Liver (tissue), 9 donors: Measurements from ENCODE around the gene CD84. TPM values are rescaled to one million over a fixed set of nuclear protein-coding genes. Genes with fewer than 3 reads are reported as not detected.

Experiments
- DNase-seq: peaks from one replicate; pipeline ENCODE4 v3.0.0-alpha.2; 2017; ENCODE audit warnings: low spot score
- H3K27ac ChIP-seq, 2 donors: one replicate each; pipeline ENCODE4 v1.7.0; 2013; ENCODE audit warnings: inconsistent platforms in 2 of 2, low read length in 2 of 2, control low read depth in 1 of 2, low read depth in 1 of 2, mild to moderate bottlenecking in 1 of 2
- H3K27me3 ChIP-seq, 4 donors: one replicate each; pipeline versions ENCODE4 v1.6.1 to v1.7.0; 2013; ENCODE audit warnings: low read length in 3 of 4, inconsistent platforms in 1 of 4, mild to moderate bottlenecking in 1 of 4, moderate library complexity in 1 of 4; ENCODE audit not compliant: control insufficient read depth in 4 of 4, insufficient read depth in 4 of 4
- H3K36me3 ChIP-seq, 4 donors: one replicate each; pipeline versions ENCODE4 v1.6.1 to v1.7.0; 2013; ENCODE audit warnings: low read length in 3 of 4, mild to moderate bottlenecking in 3 of 4, low read depth in 1 of 4, moderate library complexity in 1 of 4; ENCODE audit not compliant: control insufficient read depth in 4 of 4, insufficient read depth in 3 of 4
- H3K4me1 ChIP-seq, 4 donors: one replicate each; pipeline versions ENCODE4 v1.6.1 to v1.7.0; 2013; ENCODE audit warnings: low read length in 3 of 4, mild to moderate bottlenecking in 3 of 4, moderate library complexity in 1 of 4; ENCODE audit not compliant: control insufficient read depth in 4 of 4, insufficient read depth in 4 of 4
- H3K4me3 ChIP-seq, 3 donors: one replicate each; pipeline versions ENCODE4 v1.6.1 to v1.7.0; 2013; ENCODE audit warnings: low read length in 3 of 3, control low read depth in 1 of 3, low read depth in 1 of 3, mild to moderate bottlenecking in 1 of 3
- H3K9ac ChIP-seq, 2 donors: one replicate each; pipeline ENCODE4 v1.7.0; 2013; ENCODE audit warnings: low read length in 2 of 2, mild to moderate bottlenecking in 2 of 2, moderate library complexity in 2 of 2, control low read depth in 1 of 2, low read depth in 1 of 2
- H3K9me3 ChIP-seq, 4 donors: one replicate each; pipeline versions ENCODE4 v1.6.1 to v1.7.0; 2013; ENCODE audit warnings: low read length in 3 of 4; ENCODE audit not compliant: control insufficient read depth in 4 of 4
- EGR1 ChIP-seq, 2 donors: IDR thresholded peaks; 2 replicates each; pipeline ENCODE4 v1.6.1; 2016 to 2018; ENCODE audit warnings: antibody characterized with exemption in 2 of 2, low read depth in 2 of 2
- FOXA1 ChIP-seq: IDR thresholded peaks from 2 replicates; pipeline ENCODE4 v1.6.1; 2016; ENCODE audit warnings: antibody characterized with exemption
- FOXA2 ChIP-seq: IDR thresholded peaks from 2 replicates; pipeline ENCODE4 v1.6.1; 2016; ENCODE audit warnings: antibody characterized with exemption
- GABPA ChIP-seq, 2 donors: IDR thresholded peaks in 1 of 2; conservative IDR thresholded peaks in 1 of 2; 2 replicates each; pipeline ENCODE4 v1.6.1; 2016; ENCODE audit warnings: antibody characterized with exemption in 2 of 2, mild to moderate bottlenecking in 1 of 2, moderate library complexity in 1 of 2
- HNF4A ChIP-seq, 2 donors: conservative IDR thresholded peaks; 2 replicates each; pipeline ENCODE4 v1.6.1; 2016; ENCODE audit warnings: antibody characterized with exemption in 2 of 2, mild to moderate bottlenecking in 2 of 2
- JUND ChIP-seq, 2 donors: IDR thresholded peaks; 2 replicates each; pipeline ENCODE4 v1.6.1; 2016; ENCODE audit warnings: antibody characterized with exemption in 2 of 2
- NR2F2 ChIP-seq: IDR thresholded peaks from 2 replicates; pipeline ENCODE4 v1.6.1; 2016; ENCODE audit warnings: antibody characterized with exemption
- RAD21 ChIP-seq, 2 donors: IDR thresholded peaks; 2 replicates each; pipeline ENCODE4 v1.6.1; 2016; ENCODE audit warnings: antibody characterized with exemption in 2 of 2, mild to moderate bottlenecking in 2 of 2
- RXRA ChIP-seq, 2 donors: IDR thresholded peaks; 2 replicates each; pipeline ENCODE4 v1.6.1; 2017 to 2018; ENCODE audit warnings: antibody characterized with exemption in 2 of 2, mild to moderate bottlenecking in 1 of 2
- SP1 ChIP-seq: IDR thresholded peaks from 2 replicates; pipeline ENCODE4 v1.6.1; 2018; ENCODE audit warnings: antibody characterized with exemption, mild to moderate bottlenecking
- TAF1 ChIP-seq: conservative IDR thresholded peaks from 2 replicates; pipeline ENCODE4 v1.6.1; 2016; ENCODE audit warnings: antibody characterized with exemption, mild to moderate bottlenecking
- YY1 ChIP-seq: IDR thresholded peaks from 2 replicates; pipeline ENCODE4 v1.6.1; 2016; ENCODE audit warnings: antibody characterized with exemption, mild to moderate bottlenecking
- ZBTB33 ChIP-seq: IDR thresholded peaks from 2 replicates; pipeline ENCODE4 v1.6.1; 2016; ENCODE audit warnings: antibody characterized with exemption
- WGBS: extraction: QIAGEN DNeasy Blood & Tissue Kit; methylation state at CpG from one replicate; pipeline ENCODE4 v1.1.7; 2013; 5-methylcytosine and 5-hydroxymethylcytosine counted together
- polyA plus RNA-seq, 2 donors: library from polyadenylated mRNA; stranded (reverse) in 1 of 2; unstranded in 1 of 2; fragments of 200-250 nt in 1 of 2; fragments of >200 nt in 1 of 2; fragmentation: Nextera tagmentation in 1 of 2; extraction: Ambion mirVana in 1 of 2; gene quantifications; one replicate each; pipeline versions ENCODE4 v1.2.1 to v1.2.3, GENCODE V29; 2013 to 2015
- total RNA-seq, 2 donors: library from RNA; depleted of rRNA; stranded (reverse); fragments of >200 nt; gene quantifications; one replicate each; pipeline ENCODE4 v1.2.3, GENCODE V29; 2014
- TF ChIP-seq, protein P1 (sequence below): fragments of 150-350 bp; IDR thresholded peaks from 2 replicates; pipeline ENCODE4 v1.5.1; 2017; ENCODE audit warnings: improper control_type of control experiment, low read depth, low read length; ENCODE audit not compliant: missing input control
- TF ChIP-seq, protein P2 (sequence below): IDR thresholded peaks from 2 replicates; pipeline ENCODE4 v1.6.1; 2016; ENCODE audit warnings: antibody characterized with exemption
- TF ChIP-seq, protein P3 (sequence below): IDR thresholded peaks from 2 replicates; pipeline ENCODE4 v1.6.1; 2016; ENCODE audit warnings: antibody characterized with exemption
- donor health status: healthy.
- donor health status: healthy.
- donor health status: healthy.
- donor health status: healthy.
- donor health status: healthy.

The CD84 gene
- total and polyA plus RNA-seq, 4 donors: 2.1 to 8.8 (median 4.4) TPM

DNA sequence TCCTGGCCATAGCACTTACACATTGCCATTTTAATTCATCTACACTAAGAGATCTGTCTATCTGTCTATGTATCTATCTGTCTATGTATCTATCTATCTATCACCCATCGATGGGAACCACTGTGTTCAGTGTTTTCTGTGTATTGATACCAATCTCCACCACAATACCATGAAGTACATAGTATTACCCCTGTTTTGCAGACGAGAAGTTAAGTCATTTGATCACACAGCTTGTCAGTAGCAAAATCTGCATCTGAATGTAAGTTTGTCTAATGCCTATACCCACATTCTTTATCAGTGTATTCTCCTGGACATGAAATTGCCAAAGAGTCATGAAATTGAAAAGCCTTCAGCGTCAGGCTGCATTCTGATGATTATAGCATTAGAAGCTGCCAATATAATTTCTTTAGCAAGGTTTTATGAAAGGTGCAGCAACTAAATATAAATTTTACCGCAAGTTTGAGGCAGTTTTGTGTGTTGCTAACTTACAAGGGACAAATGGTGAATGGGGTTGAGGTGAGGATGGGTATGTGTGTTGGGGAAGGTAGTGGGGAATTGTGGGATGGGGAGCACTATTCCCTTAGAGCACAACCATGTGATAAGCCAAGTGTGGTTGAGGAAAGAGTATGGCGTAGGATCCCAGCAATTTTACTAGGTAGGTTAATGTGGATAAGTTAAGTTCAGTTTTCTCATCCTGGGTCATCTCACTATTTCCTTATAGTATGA lies 43.4 kb upstream of the CD84 start:
- 87% methylated on average over 5 of the region's 5 CpGs for WGBS
- Histone ChIP-seq H3K4me1 (no peaks in the 10 kb centered on the region), H3K9me3 (no peaks in the 10 kb centered on the region), H3K27ac (no peak overlapping the region), H3K9ac (no peak overlapping the region), H3K36me3 (no peaks in the 10 kb centered on the region), H3K27me3 (no peaks in the 10 kb centered on the region), H3K4me3 (no peak overlapping the region)
- TF ChIP-seq SP1: no peak
- no peak for TF ChIP-seq NR2F2
- TF ChIP-seq JUND (IDR thresholded peaks at IDR 0.05): no peak
- TF ChIP-seq RXRA (IDR thresholded peaks at IDR 0.05): no peak
- TF ChIP-seq TAF1: no peak
- DNase-seq: no peak

GRCh38 chr1:160621633-160622413 lies 42.5 kb upstream of the CD84 start:
- H3K27me3 ChIP-seq: no peaks in the 10 kb centered on the region
- no peak for DNase-seq
- H3K9me3 ChIP-seq: no peaks in the 10 kb centered on the region
- H3K4me3 ChIP-seq: no peak overlapping the region
- H3K4me1 ChIP-seq: no peaks in the 10 kb centered on the region
- no peaks in the 10 kb centered on the region for H3K36me3 ChIP-seq
- H3K9ac ChIP-seq: no peak overlapping the region
- no peak overlapping the region for H3K27ac ChIP-seq
- WGBS: 81% methylated on average over 8 of the region's 8 CpGs
- TF ChIP-seq, protein P1, sequence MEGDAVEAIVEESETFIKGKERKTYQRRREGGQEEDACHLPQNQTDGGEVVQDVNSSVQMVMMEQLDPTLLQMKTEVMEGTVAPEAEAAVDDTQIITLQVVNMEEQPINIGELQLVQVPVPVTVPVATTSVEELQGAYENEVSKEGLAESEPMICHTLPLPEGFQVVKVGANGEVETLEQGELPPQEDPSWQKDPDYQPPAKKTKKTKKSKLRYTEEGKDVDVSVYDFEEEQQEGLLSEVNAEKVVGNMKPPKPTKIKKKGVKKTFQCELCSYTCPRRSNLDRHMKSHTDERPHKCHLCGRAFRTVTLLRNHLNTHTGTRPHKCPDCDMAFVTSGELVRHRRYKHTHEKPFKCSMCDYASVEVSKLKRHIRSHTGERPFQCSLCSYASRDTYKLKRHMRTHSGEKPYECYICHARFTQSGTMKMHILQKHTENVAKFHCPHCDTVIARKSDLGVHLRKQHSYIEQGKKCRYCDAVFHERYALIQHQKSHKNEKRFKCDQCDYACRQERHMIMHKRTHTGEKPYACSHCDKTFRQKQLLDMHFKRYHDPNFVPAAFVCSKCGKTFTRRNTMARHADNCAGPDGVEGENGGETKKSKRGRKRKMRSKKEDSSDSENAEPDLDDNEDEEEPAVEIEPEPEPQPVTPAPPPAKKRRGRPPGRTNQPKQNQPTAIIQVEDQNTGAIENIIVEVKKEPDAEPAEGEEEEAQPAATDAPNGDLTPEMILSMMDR: no peak
- no peak for TF ChIP-seq NR2F2
- TF ChIP-seq JUND (IDR thresholded peaks at IDR 0.05): no peak
- TF ChIP-seq, protein P2, sequence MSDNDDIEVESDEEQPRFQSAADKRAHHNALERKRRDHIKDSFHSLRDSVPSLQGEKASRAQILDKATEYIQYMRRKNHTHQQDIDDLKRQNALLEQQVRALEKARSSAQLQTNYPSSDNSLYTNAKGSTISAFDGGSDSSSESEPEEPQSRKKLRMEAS: no peak
- no peak for TF ChIP-seq RXRA (IDR thresholded peaks at IDR 0.05)
- no peak for TF ChIP-seq ZBTB33
- no peak for TF ChIP-seq SP1
- TF ChIP-seq FOXA2: no peak
- TF ChIP-seq, protein P3, sequence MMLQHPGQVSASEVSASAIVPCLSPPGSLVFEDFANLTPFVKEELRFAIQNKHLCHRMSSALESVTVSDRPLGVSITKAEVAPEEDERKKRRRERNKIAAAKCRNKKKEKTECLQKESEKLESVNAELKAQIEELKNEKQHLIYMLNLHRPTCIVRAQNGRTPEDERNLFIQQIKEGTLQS: no peak
- no peak for TF ChIP-seq EGR1 (IDR thresholded peaks at IDR 0.05; ENCODE audit: low read depth in 2 of 2)
- TF ChIP-seq FOXA1: no peak
- no peak for TF ChIP-seq RAD21 (IDR thresholded peaks at IDR 0.05)
- TF ChIP-seq YY1: no peak
- no peak for TF ChIP-seq TAF1
- TF ChIP-seq GABPA (IDR thresholded peaks at IDR 0.05 in 1 of 2, conservative IDR thresholded peaks at IDR 0.05 in 1 of 2): no peak
- TF ChIP-seq HNF4A (conservative IDR thresholded peaks at IDR 0.05): no peak
